Glutamatergic neuron (in vitro differentiated cells): ENCODE data around the gene ZBED1. TPM values are rescaled to one million over a fixed set of nuclear protein-coding genes. Genes with fewer than 3 reads are reported as not detected.

Experiments
- DNase-seq: peaks from one replicate; pipeline ENCODE4 v3.0.0; 2022
- H3K27ac Mint-ChIP-seq: one replicate; pipeline ENCODE4 v1.8.0; 2020; ENCODE audit warnings: mild to moderate bottlenecking, mixed read lengths, inconsistent platforms; ENCODE audit not compliant: unreplicated experiment
- H3K27me3 Mint-ChIP-seq: one replicate; pipeline ENCODE4 v1.8.0; 2020; ENCODE audit warnings: mild to moderate bottlenecking, moderate library complexity, mixed read lengths, inconsistent platforms; ENCODE audit not compliant: unreplicated experiment
- H3K36me3 Mint-ChIP-seq: one replicate; pipeline ENCODE4 v1.8.0; 2020; ENCODE audit warnings: mild to moderate bottlenecking, mixed read lengths, inconsistent platforms; ENCODE audit not compliant: unreplicated experiment
- H3K4me1 Mint-ChIP-seq: one replicate; pipeline ENCODE4 v1.8.0; 2020; ENCODE audit warnings: mild to moderate bottlenecking, low read depth, mixed read lengths, inconsistent platforms; ENCODE audit not compliant: unreplicated experiment
- H3K4me3 Mint-ChIP-seq: one replicate; pipeline ENCODE4 v1.8.0; 2020; ENCODE audit warnings: mild to moderate bottlenecking, mixed read lengths, inconsistent platforms; ENCODE audit not compliant: unreplicated experiment
- H3K9me3 Mint-ChIP-seq: one replicate; pipeline ENCODE4 v1.8.0; 2020; ENCODE audit warnings: mild to moderate bottlenecking, moderate library complexity, mixed read lengths, inconsistent platforms; ENCODE audit not compliant: unreplicated experiment
- CTCF ChIP-seq: fragments of 200-600 bp; sonication (generic); IDR thresholded peaks from one replicate; pipeline ENCODE4 v1.5.0; 2021; ENCODE audit not compliant: partially characterized antibody, unreplicated experiment
- total RNA-seq: library from RNA; stranded (reverse); fragmentation: NEBNext Ultra II Directional; extraction: Animal tissue kit (Norgen Biotek cat#: 25700); gene quantifications from one replicate; pipeline ENCODE4 v1.2.1, GENCODE V29; 2021; ENCODE audit not compliant: unreplicated experiment

Gene ZBED1
- total RNA-seq, 1 donor from 2014 or later, result 45.4 TPM

DNA sequence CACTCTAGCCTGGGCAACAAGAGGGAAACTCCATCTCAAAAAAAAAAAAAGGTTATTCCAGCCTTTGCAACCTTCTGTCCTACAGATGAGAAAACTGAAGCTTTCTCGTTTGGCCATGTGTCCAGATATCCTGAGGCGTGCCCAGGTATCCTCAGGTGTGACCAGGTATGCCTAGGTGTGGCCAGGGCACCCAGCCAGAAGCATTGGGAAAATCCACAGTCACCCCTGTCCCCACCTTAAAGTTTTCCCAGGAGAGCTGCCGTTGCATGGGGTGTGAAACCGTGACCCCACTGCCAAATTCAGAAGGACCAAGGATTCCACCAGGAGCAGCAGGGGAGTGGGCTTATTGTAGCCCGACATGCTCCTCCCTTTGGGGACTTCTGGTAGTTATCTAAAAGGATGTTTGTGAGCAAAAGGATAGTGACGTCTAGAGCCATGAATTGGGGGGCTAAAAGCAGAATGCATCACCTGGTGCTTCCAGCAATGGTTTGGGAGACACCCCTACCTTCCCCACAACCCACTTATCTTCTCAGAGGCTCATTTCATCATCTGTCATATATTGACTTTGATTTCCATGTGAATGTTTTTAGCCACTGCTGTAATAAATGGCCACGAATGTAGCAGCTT, 4.0 kb upstream of the ZBED1 start:
- H3K36me3 Mint-ChIP-seq, result no peaks in the 10 kb centered on the region
- no peak for TF ChIP-seq CTCF
- H3K4me1 Mint-ChIP-seq, result peaks cover 1% of the 10 kb centered on the region
- H3K27ac Mint-ChIP-seq, result no peak overlapping the region
- peaks cover 7% of the 10 kb centered on the region for H3K27me3 Mint-ChIP-seq
- no peak for DNase-seq
- H3K4me3 Mint-ChIP-seq, result no peak overlapping the region
- peaks cover 5% of the 10 kb centered on the region for H3K9me3 Mint-ChIP-seq

GRCh38 chrX:2503591-2504500, 3.1 kb upstream of the ZBED1 start:
- Mint-ChIP-seq H3K4me3 (no peak overlapping the region), H3K27ac (no peak overlapping the region), H3K36me3 (no peaks in the 10 kb centered on the region), H3K9me3 (peaks cover 5% of the 10 kb centered on the region), H3K4me1 (peaks cover 1% of the 10 kb centered on the region), H3K27me3 (peaks cover 9% of the 10 kb centered on the region)
- no peak for TF ChIP-seq CTCF
- no peak for DNase-seq

DNA sequence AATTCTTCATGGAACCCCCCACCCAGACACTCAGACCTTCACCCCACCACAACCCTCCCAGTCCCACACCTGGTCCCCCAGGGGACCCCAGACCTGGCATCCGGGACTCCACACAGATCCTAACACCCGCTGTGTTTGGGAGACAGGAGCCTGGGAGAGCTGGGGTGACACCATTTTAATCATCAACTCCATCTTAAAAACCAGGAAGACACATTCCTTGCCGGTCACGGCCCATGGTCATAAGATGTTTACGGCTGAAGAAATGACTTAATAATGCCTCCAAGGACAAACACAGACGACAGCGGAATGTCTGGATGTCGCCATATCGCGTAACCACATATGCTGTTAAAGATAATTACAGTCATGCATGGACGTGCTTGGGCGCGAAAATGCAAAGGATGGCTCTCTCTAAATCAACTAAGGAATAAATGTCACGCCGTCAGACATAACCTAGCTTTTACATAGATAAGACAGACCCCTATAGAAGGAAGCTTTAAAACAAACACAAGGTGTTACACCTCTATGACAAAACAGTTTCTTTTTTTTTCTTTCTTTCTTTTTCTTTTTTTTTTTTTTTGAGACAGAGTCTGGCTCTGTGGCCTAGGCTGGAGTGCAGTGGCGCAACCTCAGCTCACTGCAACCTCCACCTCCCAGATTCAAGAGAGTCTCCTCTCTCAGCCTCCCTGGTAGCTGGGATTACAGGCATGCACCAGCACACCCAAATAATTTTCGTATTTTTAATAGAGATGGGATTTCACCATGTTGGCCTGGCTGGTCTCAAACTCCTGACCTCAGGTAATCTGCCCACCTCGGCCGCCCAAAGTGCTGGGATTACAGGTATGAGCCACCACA, 2.1 kb upstream of the ZBED1 start:
- Mint-ChIP-seq H3K36me3 (no peaks in the 10 kb centered on the region), H3K4me1 (peaks cover 4% of the 10 kb centered on the region), H3K4me3 (no peak overlapping the region), H3K9me3 (peaks cover 7% of the 10 kb centered on the region), H3K27ac (no peak overlapping the region), H3K27me3 (peaks cover 11% of the 10 kb centered on the region)
- TF ChIP-seq CTCF, result no peak
- DNase-seq, result no peak

- no peaks in the 10 kb centered on the region for H3K36me3 Mint-ChIP-seq
- H3K27me3 Mint-ChIP-seq, result peaks cover 11% of the 10 kb centered on the region
- no peak for DNase-seq
- H3K4me1 Mint-ChIP-seq, result peaks cover 9% of the 10 kb centered on the region
- H3K4me3 Mint-ChIP-seq, result peak overlapping the region; percentile 49
- TF ChIP-seq CTCF, result no peak
- peaks cover 8% of the 10 kb centered on the region for H3K9me3 Mint-ChIP-seq
- H3K27ac Mint-ChIP-seq, result peak overlapping the region; percentile 73
Measured at GRCh38 chrX:2502120-2502667, 1.4 kb upstream of the ZBED1 start.
